ENCODE measurements around the gene NUPR1.
"Not testable (repeated sequence)": the region's sequence is repeated elsewhere in the genome, so short reads cannot be mapped to it uniquely, and the experiment has no call there.

The NUPR1 gene
- 0 to 0.30 (median 0) reads per million in 4 donors for total RNA-seq

DNA sequence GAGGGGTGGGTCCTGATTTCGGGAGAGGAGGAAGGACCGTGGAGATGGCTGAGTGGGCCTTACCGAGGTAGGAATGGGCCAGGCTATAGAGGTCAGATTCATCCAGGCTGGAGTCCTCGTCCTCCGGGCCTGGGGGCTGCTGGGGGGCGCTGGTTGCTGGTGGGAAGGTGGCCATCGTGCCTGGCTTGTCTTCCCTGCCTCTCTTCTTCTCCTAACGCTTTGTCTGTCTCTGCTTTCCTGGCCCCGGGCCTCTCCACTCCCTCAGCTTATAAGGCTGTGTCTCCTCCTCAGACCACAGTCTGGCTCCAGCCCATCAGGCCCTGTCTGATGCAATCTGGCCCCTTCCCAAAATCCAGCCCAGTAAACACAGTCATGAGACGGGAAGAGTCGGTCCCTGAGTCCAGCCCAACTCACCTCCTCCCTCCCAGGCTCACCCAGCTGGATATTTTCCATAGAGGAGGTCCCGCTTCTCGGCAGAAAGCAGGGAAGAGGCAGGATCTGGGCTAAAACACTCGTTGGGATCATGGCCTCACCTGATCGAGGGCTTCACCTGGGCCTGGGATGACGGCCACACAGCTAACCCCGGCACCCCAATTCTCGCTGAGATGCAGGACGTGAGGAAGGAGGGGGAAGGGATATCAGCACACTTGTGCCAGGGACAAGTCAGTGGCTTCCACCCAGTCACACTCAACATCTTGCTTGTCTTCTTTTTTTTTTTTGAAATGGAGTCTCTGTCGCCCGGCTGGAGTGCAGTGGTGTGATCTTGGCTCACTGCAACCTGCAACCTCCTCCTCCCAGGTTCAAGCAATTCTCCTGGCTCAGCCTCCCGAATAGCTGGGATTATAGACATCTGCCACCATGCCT lies at the start of gene NUPR1:
TSS of gene NUPR1 (minus strand) at position 242 of the 864 bp plus-strand sequence. CDS start at position 175, 67 bp downstream.
- DNase-seq, result no peak

- no peak for DNase-seq
Measured at GRCh38 chr16:28587386-28587785, 48.6 kb upstream of the NUPR1 start.

- no peak for DNase-seq
Measured at GRCh38 chr16:28586466-28586865, 47.7 kb upstream of the NUPR1 start.

DNA sequence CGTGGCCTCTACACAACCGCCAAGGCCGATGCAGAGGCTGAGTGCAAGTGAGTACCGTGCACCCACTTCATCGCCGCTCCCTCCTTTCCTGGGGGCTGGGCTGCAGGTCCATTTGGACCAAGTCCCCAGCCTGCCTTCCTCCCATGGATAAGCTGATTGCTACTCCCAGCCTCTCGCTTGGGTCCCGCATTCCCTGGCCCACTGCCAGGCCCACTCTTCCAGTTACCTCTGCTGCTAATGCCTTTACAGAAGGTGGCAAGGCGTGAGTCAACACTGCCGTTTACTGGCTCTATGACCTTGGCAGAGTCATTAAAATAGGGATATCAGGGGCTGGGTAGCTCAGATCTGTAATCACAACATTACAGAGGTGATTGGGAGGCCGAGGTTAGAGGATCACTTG lies 46.9 kb upstream of the NUPR1 start:
- no peak for DNase-seq

DNA sequence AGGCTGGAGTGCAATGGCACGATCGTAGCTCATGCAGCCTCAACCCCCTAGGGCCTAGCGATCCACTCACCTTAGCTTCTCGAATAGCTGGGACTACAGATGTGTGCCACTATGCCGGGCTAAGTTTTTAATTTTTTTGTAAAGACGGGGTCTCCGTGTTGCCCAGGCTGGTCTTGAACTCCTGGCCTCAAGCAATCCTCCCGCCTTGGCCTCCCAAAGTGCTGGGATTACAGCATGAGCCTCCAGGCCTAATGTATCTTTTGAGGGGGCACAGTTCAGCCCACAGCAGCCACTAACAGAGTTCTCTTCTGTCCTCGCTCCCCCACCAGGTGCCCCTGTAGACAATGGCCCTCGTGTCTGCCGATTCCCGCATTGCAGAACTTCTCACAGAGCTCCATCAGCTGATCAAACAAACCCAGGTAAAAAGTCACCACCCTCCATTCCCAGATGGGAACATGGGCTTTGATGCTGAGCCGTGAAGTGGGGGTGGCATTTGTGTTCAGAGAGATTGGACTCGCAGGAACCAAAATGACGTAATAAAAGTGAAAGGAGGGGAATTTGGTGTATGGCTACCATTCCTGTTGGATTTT lies 42.0 kb upstream of the NUPR1 start:
- no peak for DNase-seq

GRCh38 chr16:28575446-28576109 lies 36.8 kb upstream of the NUPR1 start:
- DNase-seq, result no peak

- DNase-seq, result no peak
Measured at GRCh38 chr16:28574925-28575324, 36.2 kb upstream of the NUPR1 start.

GRCh38 chr16:28573738-28574718 lies 35.3 kb upstream of the NUPR1 start:
- DNase-seq, result no peak

DNA sequence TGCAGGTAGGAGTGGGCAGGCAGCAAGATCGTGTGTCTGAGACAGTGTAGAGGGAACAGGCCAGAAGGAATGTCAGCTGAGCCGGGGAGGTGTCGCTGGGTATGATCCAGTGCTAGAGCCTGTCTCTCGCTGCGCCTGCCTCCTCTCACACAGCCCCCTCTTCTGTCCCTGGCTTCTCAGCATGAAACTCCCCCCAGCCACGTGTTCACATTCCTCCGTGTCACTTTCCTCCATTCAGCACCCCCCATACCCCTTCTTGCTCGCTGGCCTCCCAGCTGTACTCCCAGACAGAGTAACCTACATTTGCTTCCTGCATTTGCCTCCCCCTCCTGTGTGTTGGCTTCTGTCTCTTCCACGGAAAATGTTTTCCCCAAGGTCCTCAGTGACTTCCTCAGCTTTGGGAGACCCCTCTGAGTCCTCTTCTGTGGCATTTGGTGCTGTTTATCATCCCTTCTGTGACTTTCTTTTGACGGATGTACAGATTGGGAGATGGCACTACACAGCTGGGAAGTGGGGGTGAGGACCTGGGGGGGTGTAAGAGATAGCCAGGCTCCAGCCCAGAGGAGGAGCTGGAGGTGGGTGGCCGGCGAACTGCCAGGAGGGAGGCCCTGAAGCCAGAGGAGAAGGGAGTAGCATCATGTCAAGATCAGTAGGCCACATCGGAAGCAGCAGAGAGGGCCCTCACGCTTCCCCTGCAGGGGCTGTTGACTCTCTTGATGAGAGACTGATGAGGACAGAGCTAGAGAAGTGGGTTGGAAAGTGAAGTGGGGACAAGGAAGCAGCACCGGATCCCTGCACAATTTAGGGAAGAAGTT lies 34.1 kb upstream of the NUPR1 start:
- DNase-seq, result no peak

DNA sequence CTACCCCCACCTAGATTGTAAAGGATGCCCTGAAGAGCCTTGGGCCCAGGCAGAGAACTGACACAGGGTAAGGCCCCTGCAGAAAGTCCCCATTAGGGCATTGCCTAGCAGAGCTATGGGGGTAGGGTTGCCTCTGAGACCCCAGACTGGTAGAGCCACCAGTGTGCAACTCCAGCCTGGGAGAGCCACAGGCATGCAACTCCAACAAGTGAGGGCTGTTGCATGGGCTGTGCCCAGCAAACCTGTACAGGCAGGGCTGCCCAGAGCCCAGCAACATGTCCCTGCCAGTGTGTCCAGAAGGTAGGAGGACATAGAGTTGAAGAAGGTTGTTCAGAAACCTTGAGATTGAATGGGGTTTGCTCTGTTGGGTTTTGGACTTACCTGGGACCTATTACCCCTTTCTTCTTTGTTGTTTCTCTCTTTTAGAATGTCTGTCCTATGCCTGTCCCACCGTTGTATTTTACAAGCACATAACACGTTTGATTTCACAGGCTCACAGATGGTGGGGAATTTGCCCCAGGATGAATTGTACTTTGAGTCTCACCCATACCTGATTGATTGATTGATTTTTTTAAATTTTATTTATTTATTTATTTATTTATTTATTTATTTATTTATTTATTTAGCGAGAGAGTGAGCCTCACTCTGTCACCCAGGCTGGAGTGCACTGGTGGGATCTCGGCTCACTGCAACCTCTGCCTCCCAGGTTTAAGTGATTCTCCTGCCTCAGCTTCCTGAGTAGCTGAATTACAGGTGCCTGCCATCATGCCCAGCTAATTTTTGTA lies 31.4 kb upstream of the NUPR1 start:
- no peak for DNase-seq

GRCh38 chr16:28569021-28569420 lies 30.2 kb upstream of the NUPR1 start:
- no peak for DNase-seq

- DNase-seq, result no peak
Measured at GRCh38 chr16:28567292-28567691, 28.5 kb upstream of the NUPR1 start.

DNA sequence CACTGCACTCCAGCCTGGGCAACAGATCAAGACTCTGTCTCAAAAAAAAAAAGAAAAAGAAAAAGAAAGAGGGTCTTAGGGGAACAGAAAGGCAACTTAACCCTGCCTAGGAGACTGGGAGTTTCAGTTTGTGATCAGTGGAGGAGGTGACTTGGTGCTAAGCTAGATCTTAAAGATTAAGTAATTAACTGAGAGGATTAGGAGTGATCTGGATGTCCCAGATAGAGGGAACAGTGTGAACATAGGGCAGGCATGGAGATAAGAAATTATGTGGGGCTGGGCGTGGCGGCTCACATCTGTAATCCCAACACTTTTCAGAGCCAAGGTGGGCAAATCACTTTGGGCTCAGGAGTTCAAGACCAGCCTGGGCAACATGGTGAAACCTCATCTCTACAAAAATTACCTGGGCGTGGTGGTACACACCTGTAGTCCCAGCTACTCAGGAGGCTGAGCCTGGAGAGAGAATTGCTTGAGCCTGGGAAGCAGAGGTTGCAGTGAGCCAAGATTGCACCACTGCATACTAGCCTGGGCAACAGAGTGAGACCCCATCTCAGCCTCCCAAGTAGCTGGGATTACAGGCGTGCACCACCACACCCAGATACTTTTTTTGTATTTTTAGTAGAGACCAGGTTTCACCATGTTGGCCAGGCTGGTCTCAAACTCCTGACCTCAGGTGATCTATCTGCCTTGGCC lies 27.6 kb upstream of the NUPR1 start:
- DNase-seq, result not testable (repeated sequence)

DNA sequence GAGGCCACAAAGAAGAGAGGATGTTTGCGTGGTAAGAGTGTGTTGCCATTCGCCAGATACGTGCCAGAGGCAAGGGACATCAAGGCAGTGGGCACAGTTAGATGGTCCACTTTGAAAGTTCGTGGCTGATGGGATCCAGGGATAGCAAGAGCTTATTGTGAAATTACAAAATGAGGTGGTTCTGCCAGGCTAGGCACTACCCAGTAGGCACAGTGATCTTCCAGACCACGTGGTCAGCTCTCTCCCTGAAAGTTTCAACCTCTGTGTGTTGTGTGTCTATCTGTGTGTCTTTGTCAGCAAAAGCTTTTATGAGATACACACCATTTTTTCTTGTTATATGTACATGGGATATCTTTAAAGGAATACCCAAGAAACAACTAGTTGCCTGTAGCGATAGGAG lies 24.4 kb upstream of the NUPR1 start:
- DNase-seq, result no peak

DNA sequence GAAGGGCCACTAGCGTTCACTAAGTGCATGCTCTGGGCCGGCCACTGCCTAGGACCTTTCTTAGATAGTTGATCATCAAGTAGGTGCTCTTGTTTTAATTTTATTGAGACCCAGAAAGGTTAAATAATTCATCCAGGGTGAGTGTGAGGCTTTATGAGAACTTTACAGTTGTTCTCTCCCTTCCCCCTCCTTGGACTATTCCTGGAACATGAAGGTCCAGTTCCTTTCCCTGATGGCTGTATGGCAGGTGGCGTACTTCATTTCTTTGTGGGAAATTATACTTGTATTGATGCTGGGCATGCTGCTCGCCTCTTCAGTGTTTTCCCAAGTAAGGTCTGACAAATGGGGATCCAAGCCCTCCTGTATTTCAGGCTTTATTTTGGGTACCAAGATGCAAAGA lies 23.4 kb upstream of the NUPR1 start:
- DNase-seq, result no peak

- no peak for DNase-seq
Measured at GRCh38 chr16:28561557-28562187, 22.9 kb upstream of the NUPR1 start.

DNA sequence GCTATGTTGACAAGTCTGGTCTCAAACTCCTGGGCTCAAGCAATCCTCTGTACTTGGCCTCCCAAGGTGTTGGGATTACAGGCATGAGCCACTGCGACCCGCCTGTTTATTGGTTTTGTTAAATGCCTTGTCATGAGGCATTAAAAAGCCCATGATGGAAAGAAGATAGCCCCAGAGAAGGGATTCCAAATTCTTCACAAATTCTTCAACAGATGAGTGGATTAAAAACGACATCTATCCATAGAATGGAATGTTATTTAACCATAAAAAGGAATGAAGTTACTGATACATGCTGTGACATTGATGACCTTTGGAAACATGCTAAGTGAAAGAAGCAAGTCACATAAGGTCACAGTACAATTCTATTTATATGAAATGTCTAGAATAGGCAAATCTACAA lies 19.7 kb upstream of the NUPR1 start:
- no peak for DNase-seq

DNA sequence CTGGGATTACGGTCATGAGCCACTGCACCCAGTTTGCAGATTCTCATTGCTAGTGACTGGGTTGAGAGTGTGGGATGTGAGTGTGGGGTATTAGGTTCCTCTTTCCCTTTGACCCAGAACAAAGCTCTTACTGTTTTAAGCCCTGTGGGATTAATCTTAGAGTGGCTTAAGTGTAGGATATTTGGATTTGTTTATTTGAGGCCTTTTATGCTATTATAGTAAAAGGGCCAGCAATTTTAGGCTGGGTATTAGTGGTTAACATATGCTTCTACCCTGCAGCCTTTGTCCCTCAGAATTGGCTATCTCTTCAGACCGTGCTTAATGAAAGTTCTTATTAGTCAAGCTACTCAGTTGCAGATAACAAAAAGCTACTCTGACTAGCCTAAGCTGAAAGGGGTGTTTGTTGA lies 18.1 kb upstream of the NUPR1 start:
- no peak for DNase-seq

DNA sequence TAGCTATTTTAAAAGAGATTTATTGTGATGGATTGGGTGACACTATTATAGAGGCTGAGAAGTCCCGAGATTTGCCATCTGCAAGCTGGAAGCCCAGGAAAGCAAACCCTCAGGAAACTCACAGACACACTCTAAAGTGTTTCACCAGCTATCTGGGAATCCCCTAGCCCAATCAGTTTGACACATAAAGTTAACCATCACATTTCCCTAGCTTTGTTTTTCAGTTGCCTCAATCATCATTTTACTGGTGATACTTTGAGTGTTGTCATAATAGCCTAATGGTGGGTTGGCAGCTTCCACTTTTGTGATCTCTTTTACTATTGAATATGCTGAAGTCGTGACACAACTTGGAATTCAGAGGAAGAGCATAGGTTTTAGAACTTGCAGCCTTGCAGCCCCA lies 16.8 kb upstream of the NUPR1 start:
- DNase-seq, result peak in 1 of 5 donors; percentile 27
